ENCODE results near the gene ADGB.

Gene ADGB

GRCh38 chr6:146635165-146635564 is 36.4 kb downstream of the ADGB start:
- no peak for DNase-seq

- DNase-seq = no peak
Observed at GRCh38 chr6:146636481-146636880, 37.7 kb downstream of the ADGB start.

GRCh38 chr6:146642921-146643320 is 44.1 kb downstream of the ADGB start:
- no peak for DNase-seq

GRCh38 chr6:146650799-146651481 is 52.2 kb downstream of the ADGB start:
- no peak for DNase-seq

GRCh38 chr6:146651482-146651863 is 52.7 kb downstream of the ADGB start:
- DNase-seq = no peak

- no peak for DNase-seq
Observed at GRCh38 chr6:146657432-146657831, 58.7 kb downstream of the ADGB start.

- DNase-seq = no peak
Observed at GRCh38 chr6:146664871-146665360, 66.1 kb downstream of the ADGB start.

GRCh38 chr6:146666909-146667308 is 68.1 kb downstream of the ADGB start:
- no peak for DNase-seq

GRCh38 chr6:146670161-146670560 is 71.4 kb downstream of the ADGB start:
- no peak for DNase-seq

GRCh38 chr6:146673069-146673468 is 74.3 kb downstream of the ADGB start:
- DNase-seq = no peak

- DNase-seq = no peak
Observed at GRCh38 chr6:146679386-146679785, 80.6 kb downstream of the ADGB start.

GRCh38 chr6:146682919-146683318 is 84.1 kb downstream of the ADGB start:
- DNase-seq = no peak

- DNase-seq = no peak
Observed at GRCh38 chr6:146689806-146690205, 91.0 kb downstream of the ADGB start.

- no peak for DNase-seq
Observed at GRCh38 chr6:146693342-146693741, 94.6 kb downstream of the ADGB start.

GRCh38 chr6:146697921-146698320 is 99.1 kb downstream of the ADGB start:
- no peak for DNase-seq

GRCh38 chr6:146700078-146700686 is 101.4 kb downstream of the ADGB start:
- DNase-seq = peak; percentile 21 to 63

- DNase-seq = no peak
Observed at GRCh38 chr6:146701632-146702031, 102.9 kb downstream of the ADGB start.

- DNase-seq = peak; percentile 8 to 38
Observed at GRCh38 chr6:146709036-146709622, 110.4 kb downstream of the ADGB start.

- no peak for DNase-seq
Observed at GRCh38 chr6:146719387-146719786, 120.6 kb downstream of the ADGB start.

GRCh38 chr6:146739696-146740095 is 140.9 kb downstream of the ADGB start:
- no peak for DNase-seq

GRCh38 chr6:146741609-146742008 is 142.8 kb downstream of the ADGB start:
- DNase-seq = no peak

- no peak for DNase-seq
Observed at GRCh38 chr6:146753306-146753705, 154.5 kb downstream of the ADGB start.

- no peak for DNase-seq
Observed at GRCh38 chr6:146767632-146768031, 168.9 kb downstream of the ADGB start.

- DNase-seq = no peak
Observed at GRCh38 chr6:146768722-146769121, 169.9 kb downstream of the ADGB start.
